ENCODE data around the gene CBARP.
"Not testable (repeated sequence)": the region's sequence is repeated elsewhere in the genome, so short reads cannot be mapped to it uniquely, and the experiment has no call there.

Gene CBARP

DNA sequence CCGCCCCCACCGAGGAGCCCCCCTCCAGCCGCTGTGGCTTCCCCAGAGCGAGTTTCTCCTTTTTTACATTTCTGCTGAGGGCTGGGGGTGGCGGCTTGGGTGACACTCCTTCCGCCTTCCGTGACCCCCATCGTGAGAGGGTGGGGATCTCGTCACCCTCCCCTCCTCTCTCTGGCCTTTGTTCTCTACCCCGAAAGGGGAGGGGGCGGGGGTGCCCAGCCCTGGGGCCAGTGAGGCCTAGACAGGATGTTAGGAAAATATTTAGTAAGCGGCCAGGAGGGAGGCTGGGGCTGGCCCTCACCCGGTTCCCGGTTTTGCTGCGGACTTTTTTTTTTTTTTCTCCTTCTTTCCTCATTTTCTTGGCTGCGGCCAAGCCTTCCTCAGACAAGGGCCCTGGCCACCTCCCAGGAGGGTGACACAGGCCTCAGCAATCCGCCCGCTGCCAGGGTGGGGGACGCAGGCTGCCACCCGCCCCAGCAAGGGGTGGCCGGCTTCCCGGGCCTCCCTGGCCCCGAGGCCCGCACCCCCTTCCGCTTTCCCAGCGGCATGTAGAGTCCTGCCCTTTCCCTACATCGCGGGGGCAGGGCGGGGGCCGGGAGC lies 14.5 kb upstream of the CBARP start:
- no peak for DNase-seq (ENCODE audit: low read depth)

DNA sequence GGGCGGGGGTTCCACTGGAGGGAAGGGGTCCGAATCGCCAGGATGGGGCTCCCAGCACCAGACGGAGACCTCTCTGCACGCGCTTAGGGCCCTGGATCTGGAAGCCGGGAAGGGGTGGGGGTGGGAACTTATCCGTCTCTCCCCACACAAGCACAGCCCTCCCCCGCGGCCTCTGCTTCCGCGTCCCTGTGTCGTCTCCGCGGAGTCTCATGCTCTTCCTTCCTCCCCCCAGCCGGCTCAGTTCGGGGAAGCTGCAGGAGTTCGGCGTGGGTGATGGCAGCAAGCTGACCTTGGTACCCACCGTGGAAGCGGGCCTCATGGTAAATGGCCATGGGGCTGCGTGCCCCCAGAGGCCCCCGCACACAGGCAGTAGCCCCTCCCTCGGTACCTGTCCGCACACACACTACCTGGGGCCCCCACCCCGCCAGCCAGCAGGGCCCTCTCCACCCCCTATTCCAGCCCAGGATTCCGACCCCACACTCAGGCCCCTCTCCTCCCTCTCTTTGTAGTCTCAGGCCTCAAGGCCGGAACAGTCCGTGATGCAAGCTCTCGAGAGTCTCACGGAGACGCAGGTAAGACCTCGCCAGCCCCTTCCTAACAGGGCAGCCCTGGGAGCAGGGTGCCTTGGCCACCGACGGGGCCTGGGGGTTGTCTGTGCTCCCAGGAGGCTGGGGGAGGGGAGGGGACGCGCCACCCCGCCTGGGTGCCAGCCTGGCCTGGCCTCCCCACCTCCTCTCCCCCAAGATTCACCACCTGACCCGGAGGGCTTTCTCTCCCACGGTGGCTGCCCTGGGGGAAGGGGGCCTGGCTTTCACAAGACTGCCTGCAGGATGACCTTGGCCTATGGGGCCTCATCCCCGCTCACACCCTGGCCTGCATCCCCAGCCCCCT lies 13.8 kb upstream of the CBARP start:
- no peak for DNase-seq (ENCODE audit: low read depth)

DNA sequence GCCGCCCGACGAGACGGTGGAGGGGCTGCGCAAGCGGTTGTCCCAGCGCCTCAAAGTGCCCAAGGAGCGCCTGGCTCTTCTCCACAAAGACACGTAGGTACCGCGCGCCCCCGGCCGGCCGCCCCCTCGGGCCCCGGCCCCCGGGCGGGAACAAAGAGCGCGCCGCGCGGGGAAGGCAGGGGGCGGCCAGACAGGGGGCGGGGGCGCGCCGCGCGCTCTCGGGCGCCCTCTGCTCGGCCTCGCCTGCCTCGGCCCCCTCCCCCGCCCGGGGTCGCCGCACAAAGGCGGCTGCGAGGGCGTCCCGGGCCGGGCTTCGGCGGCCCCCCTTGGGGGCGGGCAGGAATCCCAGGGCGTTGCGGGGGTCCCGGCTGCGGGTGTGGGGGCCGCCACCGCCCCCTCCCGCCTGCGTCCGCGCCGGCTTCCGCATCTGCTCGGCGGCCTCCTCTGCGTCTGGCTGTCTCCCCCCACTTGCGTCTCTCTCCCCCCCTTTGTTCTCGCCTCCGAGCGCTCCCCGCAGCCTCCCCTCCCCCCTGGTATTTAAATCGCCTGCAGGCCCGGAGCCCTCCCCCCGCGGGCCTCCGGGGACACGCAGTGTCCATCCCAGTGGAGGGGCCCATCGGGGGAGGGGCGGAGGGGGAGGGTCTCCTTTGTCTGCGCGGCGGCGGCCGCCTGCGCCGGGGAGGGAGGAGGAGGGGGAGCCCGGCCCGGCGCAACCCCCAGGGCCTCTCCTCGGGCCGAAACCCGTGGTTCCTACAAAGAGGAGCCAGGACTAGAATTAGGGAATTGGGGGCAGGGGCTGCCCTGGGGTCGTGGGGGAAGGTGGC lies 12.8 kb upstream of the CBARP start:
- no peak for DNase-seq (ENCODE audit: low read depth)

DNA sequence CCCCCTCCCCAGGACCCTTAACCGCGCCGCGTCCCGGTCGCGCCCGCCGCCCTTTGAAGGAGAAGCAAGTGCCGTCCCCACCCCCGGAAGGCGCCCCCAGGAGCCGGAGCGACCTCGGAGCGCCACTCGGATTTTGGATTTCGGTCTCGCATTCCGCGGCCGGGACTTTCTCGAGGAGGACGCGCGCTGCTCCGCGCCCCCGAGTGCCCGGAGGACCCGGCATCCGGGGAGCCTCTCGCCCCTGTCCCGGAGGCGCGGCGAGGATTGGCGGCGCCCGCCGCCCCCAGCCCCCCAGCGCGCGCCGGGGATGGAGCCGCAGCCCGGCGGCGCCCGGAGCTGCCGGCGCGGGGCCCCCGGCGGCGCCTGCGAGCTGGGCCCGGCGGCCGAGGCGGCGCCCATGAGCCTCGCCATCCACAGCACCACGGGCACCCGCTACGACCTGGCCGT lies 12.2 kb upstream of the CBARP start:
- DNase-seq (ENCODE audit: low read depth) = no peak

DNA sequence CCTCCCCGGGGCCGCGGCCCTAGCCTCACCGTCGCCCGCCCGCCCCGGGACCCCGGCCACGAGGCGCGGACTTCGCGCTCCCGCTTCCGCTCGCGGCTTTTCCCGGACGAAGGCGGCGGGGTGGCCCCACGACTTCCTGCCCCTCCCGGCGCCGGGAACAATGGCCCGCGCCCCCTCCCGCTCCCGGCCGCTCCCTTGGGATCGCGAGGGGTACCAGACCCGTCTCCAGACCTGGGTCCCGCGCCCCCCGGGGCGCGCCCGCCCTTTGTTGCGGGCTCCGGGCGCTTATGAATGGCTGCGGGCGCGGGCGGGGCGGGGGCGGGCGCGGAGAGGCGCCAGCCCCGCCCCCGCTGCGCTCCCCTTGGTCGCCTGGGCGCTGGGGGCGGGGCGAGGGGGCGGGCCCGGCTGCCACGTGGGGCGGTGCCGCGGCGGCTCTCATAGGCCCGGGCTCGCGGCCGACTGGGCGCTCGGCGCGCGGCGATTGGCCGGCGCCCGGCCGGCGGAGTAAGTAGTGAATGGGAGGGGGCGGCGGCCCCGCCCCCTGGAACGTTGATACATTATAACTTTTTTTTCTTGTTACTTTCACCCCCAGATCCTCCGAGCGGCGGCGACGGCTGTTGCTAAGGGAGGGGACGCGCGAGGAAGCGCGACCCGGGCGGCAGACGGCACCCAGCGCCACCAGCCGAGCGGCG lies 11.6 kb upstream of the CBARP start:
- DNase-seq (ENCODE audit: low read depth) = peak; percentile 78

DNA sequence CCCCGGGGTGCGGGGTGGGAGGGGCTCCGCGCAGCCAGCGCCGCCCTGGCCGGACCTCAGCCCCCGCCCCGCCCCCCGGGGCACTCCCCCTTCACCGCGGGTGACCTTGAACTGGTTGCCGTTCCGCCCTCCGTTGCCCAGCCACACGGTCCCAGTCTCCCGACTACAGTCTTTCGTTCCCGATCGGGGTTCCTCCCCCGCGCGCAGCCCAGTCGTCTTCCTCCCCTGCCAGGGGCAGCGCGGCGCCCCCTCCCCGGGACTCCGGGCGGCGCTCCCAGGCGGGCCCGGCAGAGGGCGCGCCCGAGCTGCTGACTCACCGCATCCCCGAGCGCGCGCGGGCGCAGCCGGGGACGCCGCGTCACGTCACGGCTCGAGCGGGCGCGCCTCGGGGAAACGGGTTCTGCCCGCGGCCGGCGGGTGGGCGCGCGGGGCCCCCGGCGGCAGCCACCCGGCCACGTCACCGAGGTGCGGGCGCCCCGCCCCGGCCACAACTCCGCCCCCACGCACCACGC lies 11.0 kb upstream of the CBARP start:
- peak; percentile 59 for DNase-seq (ENCODE audit: low read depth)

DNA sequence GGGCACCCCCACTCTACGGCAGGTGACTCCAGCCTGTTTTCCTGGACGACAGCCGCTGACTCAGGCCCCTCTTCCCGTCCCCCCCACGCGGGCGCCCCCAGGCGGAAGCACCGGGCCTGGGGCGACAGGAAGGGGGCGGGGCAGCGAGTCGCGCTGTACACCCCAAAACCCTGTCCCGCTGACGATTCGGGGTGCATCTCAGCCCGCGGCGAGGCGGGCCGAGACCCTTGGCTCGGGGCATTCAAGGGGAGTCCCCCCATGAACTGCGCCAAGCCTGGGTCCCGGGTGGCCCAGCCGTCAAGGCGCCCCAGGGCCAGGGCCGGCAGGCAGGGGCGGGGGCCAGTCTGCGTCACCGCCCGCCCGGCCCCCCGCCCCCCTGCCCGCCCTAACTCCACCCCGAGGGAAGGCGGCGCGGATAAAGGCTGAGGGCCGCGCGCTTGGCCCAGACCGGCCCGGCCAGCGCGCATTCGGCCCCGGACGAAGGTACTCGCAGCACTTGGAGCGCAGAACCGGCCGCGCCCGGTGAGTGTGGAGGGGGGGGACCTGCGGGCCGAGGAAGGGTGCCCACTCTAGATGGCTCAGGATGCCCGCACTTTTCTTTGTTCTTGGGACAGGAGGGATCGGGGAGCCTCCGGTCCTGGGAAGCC lies 10.5 kb upstream of the CBARP start, which contains the start of gene MIDN:
Gene MIDN, plus strand, starts transcription at position 445 of the 647 bp plus-strand sequence. CDS start 1,714 bp downstream, outside the sequence.
- no peak for DNase-seq (ENCODE audit: low read depth)

DNA sequence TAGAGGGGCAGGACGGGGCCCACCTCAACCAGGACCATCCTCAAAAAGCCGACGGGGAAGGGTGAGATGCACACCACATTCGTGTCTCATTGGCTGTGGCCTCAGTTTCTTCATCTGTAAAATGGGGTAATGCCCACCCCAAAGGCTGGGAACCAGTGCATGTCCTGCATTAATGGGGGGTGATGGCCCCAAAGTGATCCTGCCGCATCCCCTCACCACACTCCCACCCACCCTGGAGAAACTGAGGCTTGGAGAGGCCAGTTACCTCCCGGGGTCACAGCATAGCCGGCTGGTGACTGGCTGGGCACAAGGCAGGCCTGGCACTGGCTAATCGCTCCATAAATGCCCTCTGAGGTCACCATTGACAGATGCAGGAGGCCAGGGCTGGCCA lies 9.9 kb upstream of the CBARP start:
- no peak for DNase-seq (ENCODE audit: low read depth)

DNA sequence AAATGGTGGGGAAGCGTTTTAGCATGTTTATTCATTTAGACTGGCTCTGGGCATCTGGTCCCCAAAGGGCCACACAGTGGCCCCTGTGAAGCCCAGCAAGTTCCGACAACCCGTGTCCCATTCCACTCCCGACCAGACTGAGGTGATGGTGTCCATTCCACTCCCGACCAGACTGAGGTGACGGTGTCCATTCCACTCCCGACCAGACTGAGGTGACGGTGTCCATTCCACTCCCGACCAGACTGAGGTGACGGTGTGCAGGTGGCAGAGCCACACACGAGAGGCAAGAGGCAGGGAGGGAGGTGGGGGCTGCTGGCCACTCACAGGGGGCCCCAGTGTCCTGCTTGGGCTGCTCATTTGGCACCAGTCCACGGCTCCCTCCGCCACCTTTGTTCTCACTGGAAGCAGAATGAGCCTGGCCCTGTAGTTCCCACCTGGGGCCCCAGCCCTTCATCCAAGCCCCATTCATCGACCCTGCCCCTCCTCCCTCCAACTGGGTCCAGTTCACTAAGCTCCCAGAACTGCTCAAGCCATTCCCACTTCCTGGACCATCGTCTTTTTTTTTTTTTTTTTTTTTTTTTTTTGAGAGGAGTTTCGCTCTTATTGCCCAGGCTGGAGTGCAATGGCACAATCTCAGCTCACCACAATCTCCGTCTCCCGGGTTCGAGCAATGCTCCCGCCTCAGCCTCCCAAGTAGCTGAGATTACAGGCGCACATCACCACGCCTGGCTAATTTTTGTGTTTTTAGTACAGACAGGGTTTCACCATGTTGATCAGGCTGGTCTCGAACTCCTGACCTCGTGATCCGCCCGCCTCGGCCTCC lies 8.7 kb upstream of the CBARP start:
- not testable (repeated sequence) for DNase-seq (ENCODE audit: low read depth)

DNA sequence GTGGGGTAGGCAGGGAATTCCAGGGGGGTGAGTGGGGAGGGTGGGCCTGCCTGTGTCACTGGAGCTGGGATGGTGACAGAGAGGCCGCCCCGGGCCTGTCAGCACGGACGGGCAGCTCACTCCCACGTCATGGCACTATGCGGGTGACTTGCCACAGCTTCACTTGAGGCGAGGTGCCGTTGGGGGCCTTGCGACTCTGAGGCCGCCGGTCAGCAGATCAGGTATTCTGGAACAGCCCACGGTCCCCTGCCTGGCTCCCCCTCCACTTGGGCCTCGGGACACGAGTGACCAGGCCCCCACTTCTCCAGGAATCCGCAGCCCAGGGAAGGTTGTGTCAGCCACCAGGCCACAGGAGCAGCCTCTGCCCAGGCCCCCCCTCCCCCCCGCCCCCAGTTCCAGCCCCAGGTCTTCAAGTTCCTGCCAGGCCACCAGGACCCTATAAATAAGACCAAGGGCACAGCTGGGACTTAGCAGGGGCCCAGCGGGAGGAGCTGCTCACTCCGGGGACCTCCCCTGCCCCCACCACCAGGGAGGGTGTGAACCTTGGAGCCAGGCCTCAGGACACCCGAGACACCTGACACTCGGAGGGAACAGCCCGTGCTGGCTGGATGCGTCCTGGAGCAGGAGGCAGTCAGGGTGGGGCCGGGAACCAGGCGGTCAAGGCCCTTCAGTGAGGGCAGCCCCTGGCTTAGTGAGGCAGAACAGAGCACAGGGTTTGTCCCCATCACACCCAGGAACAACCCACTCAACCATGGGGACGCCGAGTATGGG lies 7.9 kb upstream of the CBARP start:
- no peak for DNase-seq (ENCODE audit: low read depth)

DNA sequence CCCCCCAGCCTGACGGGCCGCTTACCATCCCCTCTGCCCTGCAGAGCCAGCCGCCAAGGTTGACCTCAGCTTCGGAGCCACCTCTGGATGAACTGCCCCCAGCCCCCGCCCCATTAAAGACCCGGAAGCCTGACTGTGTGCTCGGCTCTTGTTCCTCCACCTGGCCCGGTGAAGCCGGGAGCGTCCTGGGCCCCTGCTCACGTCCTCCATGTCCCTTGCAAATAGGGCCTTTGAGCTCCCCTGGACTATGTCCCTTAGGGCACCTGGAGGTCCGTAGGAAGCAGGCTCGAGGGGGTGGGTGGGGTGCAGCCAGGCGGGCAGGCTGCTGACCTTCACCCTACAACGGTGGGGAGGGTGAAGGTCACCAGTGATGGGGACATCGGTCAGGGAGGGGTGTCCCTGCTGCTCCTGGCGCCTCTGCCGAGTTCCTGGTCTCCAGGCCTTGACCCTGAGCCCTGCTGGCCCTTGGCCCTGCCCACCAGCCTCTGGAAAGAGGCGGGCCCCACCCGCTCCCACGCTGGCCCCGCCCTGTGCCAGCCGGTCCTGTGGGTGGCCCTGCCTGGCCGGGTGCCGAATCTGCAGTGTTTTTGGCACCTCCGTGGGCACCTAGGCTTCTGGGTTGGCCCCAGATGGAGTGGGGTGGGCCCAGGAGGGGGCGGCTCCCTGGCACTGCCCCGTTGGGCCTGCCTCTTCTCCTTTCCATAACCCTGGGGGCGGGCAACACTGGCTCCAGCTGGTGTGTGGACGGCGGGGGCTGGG lies 7.1 kb upstream of the CBARP start:
- no peak for DNase-seq (ENCODE audit: low read depth)

DNA sequence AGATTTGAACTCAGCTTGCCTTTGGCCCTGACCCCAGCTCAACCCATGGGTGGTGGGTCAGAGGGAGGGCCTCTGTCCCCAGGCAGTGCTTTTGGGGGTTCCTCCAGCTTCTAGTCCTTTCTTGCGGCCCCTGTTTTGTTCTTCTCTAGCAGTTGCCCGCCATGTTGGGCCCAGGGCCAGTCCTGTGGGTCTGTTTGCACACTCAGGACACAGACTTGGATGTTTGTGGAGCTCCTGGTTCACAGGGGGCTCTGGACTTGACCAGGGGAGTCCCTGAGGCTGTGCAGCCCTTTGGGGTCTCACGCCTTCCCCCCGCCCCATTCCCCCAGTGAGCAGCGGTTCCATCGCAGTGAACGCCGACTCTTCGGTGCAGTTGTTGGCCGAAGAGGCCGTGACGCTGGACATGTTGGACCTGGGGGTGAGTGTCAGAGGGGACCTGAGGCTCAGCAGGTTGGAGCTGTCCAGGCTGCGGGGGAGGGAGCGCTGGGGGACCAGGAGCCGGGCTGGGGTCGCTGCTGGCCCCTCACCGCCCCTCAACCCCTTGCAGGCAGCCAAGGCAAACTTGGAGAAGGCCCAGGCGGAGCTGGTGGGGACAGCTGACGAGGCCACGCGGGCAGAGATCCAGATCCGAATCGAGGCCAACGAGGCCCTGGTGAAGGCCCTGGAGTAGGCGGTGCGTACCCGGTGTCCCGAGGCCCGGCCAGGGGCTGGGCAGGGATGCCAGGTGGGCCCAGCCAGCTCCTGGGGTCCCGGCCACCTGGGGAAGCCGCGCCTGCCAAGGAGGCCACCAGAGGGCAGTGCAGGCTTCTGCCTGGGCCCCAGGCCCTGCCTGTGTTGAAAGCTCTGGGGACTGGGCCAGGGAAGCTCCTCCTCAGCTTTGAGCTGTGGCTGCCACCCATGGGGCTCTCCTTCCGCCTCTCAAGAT lies 6.2 kb upstream of the CBARP start:
- peak; percentile 79 for DNase-seq (ENCODE audit: low read depth)

DNA sequence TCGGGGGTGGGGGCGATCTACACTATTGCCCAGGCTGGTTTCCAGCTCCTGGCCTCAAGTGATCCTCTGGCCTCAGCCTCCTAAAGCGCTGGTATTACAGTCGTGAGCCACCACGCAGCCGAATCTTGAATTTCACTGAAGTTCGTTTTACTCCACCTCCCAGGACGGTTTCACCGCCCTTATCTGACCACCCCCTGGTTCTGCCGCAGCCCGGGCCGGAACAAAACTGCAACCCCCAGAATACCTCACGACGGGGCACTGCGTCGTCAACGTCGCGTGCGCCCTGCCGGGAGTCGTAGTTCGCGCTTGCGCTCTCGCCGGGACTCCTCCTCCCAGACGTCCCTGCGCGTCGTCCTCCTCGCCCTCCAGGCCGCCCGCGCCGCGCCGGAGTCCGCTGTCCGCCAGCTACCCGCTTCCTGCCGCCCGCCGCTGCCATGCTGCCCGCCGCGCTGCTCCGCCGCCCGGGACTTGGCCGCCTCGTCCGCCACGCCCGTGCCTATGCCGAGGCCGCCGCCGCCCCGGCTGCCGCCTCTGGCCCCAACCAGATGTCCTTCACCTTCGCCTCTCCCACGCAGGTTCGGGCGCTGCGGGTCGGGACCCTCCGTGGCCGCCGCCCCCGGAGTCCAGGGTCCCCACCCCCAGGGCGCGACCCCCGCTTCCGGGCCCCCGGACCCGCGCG lies 3.8 kb upstream of the CBARP start, which contains the start of gene ATP5F1D:
Gene ATP5F1D, plus strand, starts transcription at position 335 of the 679 bp plus-strand sequence. Its CDS starts 100 bp downstream, at position 435.
- peak; percentile 79 for DNase-seq (ENCODE audit: low read depth)

DNA sequence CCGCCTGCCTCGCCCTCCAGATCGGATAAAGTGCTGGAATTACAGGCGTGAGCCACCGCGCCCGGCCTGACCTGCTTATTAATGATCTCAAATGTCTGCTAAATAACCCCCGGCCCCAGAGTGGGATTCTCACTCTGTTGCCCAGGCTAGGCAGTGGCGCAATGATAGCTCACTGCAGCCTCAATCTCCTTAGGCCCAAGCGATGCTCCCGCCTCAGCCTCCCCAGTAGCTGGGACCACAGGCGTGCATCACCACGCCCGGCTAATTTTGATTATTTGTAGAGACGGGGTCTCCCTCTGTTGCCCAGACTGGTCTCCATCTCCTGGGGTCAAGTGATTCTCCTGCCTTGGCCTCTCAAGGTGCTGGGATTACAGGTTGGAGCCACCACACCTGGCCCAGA lies 3.1 kb upstream of the CBARP start:
- DNase-seq (ENCODE audit: low read depth) = no peak

DNA sequence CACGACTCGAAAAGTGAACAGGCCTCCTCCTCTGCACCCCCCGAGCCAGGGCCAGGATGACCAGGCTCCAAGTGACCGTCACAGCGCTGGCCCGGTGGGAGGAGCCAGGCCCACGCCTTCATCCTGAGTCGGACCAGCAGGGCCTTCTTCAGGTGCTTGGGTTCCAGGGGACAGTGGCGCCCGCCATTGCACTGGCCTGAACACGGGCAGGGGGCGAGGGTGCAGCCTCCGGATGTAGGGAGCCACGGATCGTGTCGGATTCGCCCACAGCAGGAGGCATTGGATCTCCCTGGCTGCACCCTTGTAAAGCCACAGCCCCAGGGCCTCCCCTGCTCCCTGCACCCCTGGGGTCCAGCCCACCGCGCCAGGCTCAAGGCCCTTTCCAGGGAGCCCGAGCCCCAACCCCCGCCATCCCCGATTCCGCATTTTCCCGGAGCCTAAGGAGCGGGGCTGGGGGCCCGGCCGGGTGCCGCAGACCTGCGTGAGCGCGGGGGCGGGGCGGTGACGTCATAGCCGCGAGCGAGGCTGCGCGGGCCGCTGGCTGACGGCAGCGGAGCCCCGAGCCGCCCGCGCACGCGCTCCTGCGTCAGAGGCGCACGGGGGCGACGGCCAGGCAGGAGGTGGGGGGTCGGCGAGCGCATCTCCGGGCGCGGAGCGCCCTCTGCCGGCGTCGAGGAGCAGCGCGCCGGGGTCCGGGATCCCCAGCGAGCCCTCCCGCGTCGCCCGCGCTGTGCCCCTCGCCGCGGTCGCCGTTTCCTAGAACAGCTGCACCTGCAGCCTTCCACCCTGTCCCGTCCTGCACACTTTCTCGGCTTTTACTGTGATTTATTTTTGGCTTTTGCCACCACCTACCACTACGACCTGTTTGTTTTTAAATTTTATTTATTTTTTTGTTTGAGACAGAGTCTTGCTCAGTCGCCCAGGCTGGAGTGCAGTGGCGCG lies 2.3 kb upstream of the CBARP start:
- DNase-seq (ENCODE audit: low read depth) = peak; percentile 71

DNA sequence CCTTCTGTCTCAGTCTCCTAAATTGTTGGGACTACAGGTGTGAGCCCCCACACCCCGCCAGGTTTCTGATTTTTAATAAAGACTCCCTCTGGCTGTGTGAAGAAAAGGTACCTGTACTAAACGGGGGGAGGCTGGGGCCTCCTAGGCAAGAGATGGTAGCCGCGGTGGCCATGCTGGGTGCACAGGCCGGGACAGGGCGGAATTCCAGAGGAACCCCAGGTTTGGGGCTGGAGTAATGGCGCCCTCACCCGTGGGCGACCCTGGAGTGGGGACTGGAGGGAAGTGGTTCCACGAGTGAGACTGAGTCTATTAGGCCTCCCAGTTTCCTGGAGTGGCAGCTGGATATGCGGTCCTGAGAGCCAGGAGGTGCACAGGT lies 1.6 kb upstream of the CBARP start:
- no peak for DNase-seq (ENCODE audit: low read depth)
